Measurements from ENCODE around the gene IL11.

Gene IL11

DNA sequence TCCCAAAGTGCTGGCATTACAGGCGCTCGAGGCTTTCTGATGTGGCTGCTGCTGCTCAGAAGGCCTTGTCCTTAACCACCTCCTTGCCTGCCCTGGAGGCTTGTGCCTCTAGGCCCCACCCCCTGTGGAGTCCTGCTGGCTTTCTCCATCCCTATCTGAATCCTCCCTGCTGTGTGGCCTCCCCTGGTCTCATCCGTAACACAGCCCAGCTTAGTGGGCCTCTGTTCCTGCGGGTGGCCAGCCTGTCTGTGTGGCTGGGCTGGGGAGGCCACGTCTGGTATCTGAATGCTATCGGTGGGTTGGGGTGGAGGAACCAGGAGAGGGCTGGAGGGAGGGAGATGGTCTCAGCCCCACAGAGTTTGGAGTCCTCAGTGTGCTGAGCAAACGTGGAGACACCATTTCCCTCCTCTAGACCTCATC, 20.2 kb upstream of the IL11 start:
- no peak for DNase-seq

DNA sequence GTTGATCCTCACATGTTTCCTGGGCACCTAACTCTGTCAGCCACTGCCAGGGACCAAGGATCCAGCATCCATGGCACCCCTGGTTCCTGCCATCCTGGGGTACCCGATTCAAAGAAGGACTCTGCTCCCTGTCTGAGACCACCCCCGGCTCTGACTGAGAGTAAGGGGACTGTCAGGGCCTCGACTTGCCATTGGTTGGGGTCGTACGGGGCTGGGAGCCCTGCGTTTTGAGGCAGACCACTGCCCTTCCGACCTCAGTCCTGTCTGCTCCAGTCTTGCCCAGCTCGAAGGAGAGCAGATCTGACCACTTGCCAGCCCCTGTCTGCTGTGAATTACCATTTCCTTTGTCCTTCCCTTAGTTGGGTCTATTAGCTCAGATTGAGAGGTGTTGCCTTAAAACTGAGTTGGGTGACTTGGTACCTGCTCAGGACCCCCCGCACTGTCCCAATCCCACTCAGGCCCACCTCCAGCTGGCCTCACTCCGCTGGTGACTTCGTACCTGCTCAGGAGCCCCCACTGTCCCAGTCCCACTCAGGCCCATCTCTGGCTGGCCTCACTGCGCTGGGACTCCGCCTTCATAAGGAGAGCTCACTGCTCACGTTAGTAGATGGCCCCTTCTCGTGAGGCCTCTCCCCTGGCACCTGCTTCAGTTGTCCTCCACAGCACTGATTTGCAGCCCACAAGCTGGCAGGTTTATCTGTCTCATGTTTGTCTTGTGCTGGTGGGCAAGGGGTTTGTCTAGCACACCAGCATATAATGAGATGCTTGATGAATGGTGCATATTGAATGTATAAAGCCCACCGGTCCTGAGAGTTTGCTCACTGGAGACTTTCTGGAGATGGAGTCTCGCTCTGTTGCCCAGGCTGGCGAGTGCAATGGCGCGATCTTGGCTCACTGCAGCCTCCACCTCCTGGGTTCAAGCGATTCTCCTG, 19.4 kb upstream of the IL11 start:
- no peak for DNase-seq

DNA sequence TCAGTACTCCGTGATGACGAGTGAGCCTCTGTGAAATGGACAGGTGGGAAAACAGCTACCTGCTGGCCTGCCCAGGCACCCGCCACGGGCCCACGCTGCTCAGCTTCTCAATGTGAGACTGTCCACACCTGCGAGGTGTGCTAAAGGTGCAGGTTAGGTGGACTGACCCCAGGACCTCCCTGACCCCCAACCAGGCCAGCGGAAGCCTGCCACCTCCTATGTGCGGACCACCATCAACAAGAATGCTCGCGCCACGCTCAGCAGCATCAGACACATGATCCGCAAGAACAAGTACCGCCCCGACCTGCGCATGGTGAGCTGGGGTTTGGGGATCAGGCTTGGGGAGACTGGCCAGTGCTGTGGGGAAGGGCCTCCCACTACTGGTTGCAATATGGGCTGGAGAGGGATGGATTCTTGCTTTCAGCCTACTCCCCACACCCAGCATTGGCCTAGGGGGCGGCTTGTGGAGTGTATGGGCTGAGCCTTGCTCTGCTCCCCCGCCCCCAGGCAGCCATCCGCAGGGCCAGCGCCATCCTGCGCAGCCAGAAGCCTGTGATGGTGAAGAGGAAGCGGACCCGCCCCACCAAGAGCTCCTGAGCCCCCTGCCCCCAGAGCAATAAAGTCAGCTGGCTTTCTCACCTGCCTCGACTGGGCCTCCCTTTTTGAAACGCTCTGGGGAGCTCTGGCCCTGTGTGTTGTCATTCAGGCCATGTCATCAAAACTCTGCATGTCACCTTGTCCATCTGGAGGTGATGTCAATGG, 17.7 kb upstream of the IL11 start:
- no peak for DNase-seq

DNA sequence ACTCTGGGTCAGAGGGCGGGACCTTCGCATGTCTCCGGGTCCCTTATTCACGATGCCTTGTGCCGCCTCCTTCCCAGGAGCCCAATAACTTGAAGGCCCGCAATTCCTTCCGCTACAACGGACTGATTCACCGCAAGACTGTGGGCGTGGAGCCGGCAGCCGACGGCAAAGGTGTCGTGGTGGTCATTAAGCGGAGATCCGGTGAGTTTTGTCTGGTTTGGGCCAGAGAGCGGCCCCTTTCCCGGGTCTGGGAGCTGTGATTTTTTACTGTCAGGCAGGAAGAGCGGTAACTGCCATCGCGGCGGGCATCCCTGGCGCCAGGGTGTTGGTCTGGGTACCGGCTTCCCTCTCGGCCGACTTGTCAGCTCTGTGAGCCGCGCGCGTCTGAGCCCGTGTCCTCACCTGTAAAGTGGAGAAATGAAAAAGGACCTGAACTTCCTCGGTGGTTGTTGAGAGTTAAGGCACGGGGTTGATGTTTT, 16.3 kb upstream of the IL11 start:
- DNase-seq: no peak

DNA sequence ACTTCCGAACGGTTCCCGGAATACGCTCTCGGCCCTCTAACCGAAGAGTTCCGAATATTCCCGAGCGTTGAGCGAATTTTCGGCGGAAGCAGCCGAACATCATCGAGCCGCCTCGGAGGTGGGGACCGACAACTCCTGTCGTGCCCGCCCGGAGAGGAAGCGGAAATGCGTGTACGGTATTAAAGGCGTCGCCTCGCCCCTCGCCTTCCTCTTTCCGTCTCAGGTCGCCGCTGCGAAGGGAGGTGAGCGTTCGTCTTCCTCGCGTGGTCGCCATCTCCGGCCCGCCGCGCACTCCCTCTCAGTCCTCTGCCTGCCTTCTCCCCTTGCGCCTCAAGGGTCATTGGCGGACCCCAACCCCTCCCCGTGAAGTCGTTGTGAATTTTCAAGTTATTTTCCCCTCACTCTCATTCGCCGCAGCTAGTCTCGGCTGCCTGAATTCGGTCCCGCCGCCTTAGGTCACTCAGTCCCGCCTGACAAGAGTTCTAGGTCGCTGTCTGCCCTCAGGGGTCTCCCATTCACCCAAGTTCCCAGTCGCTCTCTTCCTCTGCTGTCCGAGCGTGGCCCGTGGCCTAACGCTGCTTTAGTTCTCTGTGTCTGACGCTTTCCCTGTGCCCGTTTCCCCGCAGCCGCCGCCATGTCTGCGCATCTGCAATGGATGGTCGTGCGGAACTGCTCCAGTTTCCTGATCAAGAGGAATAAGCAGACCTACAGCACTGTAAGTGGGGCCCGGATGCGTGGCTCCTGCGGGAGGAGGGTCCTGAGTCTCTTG, 15.6 kb upstream of the IL11 start, which contains the start of gene RPL28:
Gene RPL28, plus strand, starts transcription at position 209 of the 769 bp plus-strand sequence. Its CDS starts 426 bp downstream, at position 635.
- peak; percentile 96 for DNase-seq

DNA sequence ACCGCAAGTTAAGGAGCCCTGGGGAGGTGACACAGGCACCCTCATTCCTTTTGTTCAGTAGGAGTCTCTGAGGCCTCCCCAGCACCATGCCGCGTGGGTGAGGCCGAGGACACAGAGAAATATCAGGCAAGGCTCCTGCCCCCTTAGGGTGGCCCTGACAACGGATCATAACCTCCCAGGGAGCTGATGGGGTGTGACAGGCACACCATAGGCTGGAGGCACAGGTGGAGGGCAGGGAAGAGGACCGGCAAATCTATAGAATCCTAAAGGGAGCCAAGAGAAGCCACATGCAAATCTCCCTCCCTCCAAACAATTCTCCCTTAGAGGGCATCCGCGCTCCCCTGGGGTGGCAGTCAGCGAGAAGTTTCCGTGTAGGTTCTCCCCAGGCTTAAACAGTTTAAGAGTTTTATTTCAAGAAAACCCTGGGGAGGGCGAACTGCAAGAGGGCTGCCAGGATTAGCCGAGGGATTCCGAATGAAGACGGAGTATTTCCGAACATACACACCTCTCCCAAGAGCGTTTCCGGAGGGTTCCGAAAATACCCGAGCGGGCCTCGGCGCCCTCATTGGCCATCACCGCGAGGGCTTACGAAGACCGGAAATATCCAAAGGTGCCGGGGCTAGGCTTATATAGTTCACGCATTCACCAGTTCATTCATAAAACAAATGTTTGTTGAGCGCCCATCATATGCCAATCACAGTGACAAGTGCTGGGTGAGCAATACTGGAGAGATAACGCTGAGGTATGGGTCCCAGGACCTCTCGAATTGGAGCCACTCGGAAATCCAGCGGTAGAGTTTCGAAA, 14.9 kb upstream of the IL11 start:
- peak; percentile 83 for DNase-seq

DNA sequence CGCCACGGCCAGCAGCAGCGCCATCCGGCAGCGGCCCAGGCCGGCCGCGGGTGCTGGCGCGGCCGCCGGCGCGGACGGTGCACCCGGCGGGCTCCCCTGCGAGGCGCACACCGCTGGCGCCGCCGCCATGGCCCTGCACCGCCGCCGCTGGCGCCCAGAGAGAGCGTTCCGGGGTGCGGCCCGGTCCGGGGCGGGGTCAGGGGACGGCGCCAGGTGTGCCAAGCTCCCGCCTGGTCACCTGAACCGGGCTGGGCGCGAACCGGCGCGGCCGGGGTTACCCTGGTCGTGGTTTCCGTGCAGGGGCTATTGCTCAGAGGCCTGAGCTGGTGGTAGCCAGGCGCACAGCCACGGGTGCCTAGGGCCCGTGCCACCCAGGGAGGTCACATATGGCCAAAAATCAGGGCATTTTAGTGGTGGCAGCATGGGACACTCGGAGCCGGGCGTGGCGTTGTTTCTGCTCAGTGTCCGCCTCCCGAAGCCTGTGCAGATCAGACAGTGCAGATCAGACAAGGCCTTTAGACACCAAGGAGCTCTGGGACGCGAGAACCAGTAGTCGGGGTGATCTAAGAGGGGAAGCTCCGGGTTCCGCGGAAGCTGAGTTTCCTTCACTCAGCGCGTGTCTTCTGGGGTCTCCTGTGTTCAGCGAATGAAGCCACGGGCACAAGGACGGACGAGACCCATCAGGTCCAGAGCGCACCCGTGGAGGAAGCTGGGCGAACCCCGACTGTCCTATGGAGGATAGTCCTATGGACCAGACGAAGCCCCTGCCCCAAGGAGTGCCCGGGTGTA, 14.1 kb upstream of the IL11 start, which contains the start of gene TMEM238:
Gene TMEM238, minus strand, starts transcription at position 162 of the 789 bp plus-strand sequence. Its CDS starts 33 bp downstream, at position 129.
- DNase-seq: no peak

DNA sequence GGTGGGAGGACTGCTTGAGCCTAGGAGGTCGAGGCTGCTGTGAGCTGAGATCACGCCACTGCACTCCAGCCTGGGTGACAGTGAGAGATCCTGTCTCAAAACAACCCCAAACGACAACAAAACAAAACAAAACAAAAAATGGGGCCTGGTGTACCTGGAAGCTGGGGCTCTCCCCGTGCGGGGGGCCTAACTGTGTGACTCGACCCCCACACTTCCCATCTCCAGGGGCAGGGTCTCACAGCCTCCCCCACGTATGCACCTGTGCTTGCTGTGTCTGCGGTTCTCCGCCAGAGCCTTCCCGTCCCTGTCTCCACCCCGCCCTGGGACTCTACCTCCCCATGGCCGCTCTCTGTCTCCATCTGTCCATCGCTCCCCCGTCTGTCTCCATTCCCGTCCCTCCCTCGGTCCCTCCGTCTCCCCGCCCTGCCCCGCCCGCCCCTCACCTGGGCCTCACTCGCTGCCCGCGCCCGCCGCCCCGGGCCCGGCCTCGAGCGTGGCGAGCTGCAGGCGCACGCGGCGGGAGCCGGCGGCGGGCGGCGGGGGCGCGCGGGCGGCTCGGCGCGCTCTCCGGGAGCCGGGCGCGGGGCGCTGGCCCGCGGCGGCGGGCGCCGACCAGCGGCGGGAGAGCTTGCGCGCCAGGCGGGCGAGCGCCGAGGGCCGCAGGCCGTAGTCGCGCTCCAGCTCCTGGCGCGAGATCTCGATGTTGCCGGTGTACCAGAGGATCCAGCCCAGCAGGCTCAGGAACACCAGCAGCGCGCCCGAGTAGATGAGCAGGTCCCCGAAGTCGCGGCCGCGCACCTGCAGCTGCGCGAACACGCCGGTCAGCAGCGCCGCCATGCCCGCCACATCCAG, 13.2 kb upstream of the IL11 start:
- DNase-seq: peak; percentile 61

DNA sequence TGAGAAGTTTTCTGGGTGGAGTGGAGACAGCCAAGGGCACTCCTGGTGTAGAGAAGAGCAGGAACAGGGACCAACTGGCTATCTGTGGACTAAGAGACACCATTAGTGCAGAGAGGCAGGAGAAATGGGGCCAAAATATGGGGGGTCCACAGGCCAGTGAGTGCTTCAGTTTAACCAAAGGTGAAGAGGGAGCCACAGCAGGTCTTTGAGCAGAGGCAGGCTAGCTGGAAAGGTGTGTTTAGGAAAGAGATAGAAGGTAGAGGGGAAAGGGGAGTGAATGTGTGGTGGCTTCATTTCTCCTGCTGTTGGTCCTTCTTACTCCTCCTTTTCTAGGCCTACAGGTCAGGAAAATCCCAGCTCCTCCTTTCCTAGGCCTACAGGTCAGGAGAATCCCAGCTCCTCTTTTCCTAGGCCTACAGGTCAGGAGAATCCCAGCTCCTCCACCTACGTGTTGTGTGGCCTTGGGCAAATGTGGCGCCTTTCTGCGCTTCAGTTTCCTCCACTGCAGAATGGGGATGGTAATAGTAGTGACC, 12.3 kb upstream of the IL11 start:
- no peak for DNase-seq

DNA sequence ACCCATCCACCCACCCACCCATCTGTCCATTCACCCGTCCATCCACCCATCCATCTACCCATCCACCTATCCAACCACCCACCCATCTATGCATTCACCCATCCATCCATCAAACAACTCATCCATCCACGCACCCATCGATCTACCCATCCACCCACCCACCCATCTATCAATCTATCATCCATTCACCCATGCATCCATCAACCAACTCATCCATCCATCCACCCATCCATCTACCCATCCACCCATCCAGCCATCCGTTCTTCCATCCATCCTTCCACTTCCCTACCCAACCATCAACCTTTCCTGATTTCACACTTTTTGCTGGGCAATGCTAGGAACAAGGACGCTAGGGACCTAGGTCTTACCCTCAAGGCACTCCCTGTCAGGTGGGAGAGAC, 11.8 kb upstream of the IL11 start:
- DNase-seq: no peak

DNA sequence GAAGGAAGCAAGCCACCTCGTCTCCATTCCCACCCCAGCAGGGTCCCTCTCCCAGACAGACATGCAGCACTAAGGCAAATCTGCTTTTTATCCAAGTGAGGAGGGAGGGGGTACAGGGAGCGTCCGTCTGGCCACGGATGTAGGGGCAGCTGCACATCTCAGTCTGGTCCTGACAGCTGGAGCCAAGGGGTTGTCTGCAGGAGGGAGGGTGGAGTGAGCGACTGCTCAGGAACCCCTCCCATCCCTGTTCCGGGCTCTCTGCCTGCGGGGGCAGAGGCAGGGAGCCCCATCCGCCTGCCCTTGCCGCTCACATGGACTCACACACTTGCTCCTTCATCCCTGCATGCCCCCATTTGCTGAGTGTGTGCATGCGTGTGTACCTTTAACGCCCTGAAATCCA, 8.9 kb upstream of the IL11 start:
- no peak for DNase-seq

DNA sequence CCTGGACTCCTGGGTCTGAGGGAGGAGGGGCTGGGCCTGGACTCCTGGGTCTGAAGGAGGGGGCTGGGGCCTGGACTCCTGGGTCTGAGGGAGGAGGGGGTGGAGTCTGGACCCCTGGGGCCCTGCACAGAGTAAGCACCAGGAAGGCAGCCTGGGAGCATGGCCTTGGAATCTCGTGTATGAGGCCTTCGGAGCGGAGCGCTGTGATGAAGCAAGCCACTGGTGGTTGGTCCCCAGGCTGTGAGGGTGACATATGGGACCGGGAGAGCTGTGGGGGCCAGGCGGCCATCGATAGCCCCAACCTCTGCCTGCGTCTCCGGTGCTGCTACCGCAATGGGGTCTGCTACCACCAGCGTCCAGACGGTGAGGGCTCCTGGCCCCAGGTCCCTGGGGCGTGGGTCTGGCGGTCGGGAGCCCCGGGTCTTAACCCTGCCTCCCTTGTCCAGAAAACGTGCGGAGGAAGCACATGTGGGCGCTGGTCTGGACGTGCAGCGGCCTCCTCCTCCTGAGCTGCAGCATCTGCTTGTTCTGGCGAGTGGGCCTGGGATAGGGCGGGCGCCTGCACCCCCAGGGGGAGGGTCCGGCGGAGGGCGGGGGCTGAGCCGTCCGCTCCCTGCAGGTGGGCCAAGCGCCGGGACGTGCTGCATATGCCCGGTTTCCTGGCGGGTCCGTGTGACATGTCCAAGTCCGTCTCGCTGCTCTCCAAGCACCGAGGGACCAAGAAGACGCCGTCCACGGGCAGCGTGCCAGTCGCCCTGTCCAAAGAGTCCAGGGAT, 7.3 kb upstream of the IL11 start:
- DNase-seq: no peak

DNA sequence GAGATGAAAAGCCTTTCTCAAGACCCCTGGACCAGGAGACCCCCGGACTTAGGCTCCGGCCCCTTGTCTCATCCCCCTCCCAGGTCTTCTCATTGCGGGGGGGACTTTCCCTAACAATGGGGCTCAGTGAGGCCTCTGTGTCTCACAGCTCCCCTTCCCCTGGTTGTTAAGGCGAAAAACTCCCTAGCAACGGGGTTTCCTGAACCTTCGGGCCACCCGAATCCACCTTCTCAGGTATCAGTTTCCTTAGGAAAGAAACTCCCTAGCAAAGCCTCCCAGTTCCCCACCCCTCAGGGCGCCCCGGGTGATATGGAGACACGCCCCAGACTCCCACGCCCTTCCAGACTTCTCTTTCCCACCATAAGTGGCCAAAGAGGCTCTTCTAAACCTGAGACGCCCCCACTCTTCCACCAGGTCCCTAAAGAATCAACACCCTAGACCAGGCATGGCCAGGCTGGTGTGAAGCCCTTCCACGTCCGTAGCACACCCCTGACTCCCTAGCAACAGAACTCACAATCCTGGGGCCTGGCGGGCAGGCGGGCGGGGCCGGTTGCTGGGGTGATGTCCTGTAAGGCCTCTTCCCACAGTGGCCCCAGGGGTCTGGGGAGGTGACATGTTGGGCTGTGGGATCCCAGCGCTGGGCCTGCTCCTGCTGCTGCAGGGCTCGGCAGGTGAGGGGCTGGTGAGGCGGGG, 6.1 kb upstream of the IL11 start, which contains the start of gene TMEM190:
Gene TMEM190, plus strand, starts transcription at position 586 of the 693 bp plus-strand sequence. Its CDS starts 28 bp downstream, at position 614.
- no peak for DNase-seq

DNA sequence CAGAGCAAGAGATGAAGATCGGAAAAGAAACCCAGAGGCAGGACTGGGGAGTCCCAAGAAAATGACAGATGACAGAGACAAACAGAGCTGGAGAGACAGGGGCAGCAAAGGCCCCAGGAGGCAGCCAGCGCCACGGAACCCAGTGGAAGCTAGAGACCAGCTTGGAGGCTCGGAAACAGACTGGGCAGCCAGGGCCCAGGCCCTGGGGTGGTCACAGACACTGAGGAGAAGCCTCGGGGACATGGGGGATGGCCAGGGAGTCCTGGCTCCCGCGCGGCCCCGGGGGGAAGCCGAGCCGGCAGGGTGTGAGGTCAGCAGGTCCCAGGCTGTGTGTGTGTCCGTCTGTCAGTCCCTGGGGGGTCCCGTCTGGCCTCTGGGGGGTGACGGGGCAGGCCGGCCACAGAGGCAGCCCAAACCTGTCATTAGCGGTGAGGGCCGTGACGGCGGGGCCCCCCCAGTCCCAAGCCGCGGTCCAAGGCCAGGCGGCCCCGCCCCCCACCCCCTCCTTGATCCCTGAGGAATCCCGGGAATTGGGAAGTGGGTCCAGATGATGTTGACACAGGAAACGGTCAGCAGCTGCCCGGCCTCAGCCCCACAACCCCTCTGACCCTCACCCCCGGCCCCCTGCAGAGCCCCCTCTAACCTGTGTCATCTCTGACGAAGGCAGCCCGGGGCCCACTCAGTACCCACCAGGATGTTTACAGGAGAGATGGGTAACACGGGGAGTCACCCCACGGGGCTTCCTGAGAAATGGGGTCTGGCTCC, 3.9 kb upstream of the IL11 start:
- no peak for DNase-seq

DNA sequence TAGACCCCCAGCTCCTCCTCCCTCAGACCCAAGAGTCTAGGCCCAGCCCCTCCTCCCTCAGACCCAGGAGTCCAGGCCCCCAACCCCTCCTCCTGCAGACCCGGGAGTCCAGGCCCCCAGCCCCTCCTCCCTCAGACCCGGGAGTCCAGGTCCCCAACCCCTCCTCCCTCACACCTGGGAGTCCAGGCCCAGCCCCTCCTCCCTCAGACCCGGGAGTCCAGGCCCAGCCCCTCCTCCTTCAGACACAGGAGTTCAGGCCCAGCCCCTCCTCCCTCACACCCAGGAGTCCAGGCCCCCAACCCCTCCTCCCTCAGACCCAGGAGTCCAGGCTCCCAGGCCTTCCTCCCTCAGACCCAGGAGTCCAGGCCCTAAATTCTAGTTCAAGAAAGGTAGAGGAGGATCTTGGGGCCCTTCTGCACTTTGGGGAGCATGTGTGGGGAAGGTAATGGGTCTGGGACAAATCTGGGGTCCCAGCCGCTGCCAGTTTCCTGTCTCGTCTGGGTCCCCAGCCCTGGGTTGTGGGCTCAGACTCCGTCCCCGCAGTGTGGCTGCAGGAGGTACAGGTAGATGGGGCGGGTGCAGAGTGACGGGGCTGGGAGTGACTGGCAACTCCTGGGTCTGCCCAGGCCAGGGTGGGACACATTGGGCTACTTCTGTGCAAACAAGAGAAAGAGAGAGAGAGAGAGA, 3.2 kb upstream of the IL11 start:
- no peak for DNase-seq

DNA sequence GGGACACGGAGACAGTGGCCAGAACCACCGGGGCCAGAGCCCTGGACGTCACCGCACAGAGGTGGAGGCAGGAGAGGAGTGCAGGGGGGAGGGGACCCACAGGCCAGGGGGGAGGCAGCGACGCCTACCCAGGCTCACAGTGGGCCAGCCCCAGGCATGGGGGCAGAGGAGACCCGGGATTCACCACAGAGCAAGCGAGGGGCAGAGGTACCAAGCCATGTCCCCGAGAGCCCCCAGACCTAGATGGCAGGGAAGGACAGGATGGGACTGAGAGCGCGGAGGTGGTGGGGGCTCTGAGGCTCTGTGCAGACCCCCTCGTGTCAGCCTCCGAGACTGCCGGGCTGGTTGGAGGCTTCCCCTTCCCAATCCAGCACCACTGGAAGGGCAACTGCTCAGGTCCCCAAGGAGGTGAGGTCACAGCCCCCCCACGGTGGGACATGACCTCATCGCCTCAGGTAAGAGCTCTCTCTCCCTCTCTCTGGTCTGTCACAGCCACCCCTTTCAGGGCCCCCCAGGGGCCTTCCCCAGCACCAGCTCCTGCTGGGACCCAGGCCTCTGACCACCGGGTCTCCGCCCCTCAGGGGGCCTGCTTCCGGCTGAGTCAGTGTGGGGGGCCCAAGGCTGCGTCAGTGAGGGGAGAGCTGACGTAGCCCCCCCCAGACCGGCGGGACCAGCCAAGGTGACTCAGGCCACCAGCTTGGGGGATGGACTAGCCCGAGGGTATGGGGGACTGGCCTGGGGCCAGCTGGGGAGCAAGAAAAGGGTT, 2.2 kb upstream of the IL11 start:
- no peak for DNase-seq
